Activated CD8-positive, alpha-beta memory T cell treated with anti-CD3 and anti-CD28 coated beads for 24 hours (primary cell): ENCODE data around the gene HIBADH.
"Not testable (repeated sequence)": the region's sequence is repeated elsewhere in the genome, so short reads cannot be mapped to it uniquely, and the experiment has no call there.

ENCODE experiments used
- DNase-seq: peaks from one replicate; pipeline ENCODE4 v3.0.0-alpha.2; 2020

HIBADH gene

DNA sequence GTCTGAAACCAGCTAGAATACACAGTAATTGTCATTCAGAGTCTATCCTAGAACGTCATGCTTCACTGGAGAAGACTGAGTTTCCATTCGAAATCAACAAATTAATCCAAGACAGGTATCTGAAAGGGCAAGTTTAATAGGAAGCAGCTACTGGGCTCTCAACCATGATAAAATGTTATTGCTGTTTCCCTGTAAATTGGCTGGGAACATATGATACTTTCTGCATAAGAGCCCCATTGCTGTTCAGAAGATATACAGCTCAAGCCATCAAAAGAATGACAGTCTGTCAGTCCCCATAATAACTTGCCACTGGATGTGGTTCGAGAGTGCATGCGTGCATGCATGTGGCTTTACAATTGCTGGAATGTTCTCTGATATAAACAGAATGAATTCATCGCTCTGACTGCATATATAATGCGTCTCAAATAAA, 129.0 kb downstream of the HIBADH start:
- no peak for DNase-seq

DNA sequence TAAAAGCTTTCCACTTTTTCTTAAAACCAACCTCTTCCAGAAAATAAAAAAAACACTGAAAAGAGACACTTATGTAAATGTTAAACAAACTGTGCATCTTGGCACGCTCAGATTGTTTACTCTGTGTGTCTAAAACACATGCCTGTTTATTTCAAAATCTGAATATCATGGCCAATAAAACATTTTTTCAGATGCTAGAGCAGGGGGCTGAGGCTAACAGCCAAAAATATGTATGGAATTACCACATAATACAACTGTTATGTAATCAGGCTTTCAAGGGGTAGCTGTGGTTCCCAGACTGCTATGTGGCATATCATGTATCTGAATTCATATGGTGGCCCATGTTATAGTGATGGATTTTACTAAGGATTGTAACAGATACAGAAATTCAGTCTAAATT, 130.4 kb downstream of the HIBADH start:
- DNase-seq, result no peak

DNA sequence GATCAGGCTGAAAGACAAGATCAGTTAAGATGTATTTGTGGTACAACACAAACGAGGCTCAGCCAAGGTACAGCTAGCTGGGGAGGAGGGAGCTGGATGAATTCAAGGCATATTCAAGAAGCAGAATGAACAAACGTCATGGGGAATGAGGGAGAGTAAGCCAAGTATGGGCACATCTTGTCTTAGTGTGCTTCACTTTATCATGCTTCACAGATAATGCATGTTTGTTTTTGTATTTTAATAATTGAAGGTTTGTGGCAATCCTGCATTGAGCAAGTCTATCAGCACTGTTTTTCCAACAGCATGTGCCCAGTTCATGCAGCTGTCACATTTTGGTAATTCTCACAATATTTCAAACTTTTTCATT, 135.4 kb downstream of the HIBADH start:
- no peak for DNase-seq

- DNase-seq, result no peak
These were observed 135.9 kb downstream of the HIBADH start for GRCh38 chr7:27526611-27527347.

DNA sequence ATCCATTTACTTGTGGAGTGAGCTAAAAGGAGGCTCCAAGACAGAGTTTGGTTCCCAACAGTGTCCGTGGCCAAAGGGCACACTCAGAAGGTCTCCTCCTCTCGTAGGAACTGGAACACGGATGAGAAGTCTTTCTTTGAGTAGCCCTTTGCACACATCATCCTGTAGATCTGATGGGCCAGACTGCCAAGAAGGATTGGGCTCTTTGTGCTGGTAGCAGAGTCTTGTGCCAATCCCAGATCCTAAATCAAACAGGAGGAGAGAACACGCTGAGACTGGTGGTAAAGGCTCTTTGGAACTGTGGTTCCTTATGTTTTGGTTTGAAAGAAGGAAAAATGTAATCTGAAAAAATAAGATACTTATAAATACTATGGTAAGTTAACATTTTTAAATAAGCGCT, 136.6 kb downstream of the HIBADH start:
- no peak for DNase-seq

DNA sequence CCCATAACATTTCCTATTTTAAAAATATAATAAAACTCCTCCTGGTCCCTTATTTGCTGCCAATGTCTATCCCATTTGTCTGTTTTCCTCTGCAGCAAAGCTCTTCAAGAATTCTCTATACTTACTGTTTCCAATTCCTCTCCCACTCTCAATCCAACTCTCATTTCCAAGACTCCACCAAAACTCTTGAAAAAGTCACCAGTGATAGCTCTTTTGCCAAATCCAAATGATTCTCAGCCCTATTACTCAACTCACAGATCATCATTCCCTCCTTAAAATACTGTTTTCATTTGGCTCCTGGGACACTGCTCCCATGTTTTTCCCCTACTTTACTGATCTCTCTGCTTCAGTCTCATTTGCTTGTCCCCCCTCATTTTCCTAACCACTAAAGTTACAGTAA, 139.4 kb downstream of the HIBADH start:
- no peak for DNase-seq

DNA sequence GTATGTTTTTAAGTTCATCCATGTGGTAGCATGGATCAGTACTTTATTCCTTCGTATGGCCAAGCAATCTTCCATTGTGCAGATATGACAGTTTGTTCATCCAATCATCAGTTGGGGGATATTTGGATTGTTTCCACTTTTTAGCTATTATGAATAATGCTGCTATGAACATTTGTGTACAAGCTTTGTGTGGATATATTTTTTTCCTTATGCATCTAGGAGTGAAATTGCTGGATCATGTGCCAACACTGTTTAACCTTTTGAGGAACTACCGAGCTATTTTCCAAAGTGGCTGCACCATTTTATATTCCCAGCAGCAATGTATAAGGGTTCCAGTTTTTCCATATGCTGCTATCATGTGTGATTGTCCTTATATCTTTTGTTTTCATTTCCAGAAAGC, 140.1 kb downstream of the HIBADH start:
- DNase-seq, result no peak

DNA sequence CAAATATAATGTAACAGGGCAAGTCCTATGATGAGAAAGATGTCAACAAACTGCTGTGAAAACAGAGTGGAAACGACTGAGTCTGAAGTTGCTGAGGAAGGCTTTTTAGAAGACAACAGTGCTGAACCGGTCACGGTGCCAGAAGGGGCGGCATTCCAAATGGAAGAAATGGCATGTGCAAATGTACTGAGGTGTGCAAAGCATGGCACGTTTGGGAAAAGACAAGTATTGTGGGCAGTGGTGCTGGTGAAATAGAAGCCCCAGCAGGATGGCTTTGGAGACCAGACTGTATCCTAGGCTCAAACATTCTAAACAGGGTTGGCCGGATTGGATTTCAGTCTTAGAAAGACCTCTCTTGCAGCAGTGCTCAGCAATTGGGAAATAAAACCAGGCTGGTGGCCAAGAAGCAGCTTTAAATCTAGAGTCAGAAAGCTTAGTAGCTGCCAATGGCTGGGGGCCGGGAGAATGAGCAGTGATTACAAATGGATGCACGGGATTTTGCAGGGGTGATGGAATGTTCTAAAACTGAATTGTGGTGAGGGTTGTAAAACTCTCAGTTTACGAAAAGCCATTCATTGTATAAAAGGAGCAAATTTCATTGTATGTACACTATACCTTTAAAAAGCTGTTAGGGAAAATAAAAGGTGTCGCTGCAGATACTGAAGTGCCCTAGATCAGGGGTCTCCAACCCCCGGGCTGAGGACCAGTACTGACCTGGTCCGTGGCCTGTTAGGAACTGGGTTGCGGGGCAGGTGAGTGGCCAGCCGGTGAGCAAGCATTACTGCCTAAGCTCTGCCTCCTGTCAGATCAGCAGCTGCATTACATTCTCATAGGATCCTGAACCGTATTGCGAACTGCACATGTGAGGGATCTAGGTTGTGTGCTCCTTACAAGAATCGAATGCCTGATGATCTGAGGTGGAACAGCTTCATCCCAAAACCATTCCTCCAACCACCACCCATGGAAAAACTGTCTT, 141.6 kb downstream of the HIBADH start:
- no peak for DNase-seq

DNA sequence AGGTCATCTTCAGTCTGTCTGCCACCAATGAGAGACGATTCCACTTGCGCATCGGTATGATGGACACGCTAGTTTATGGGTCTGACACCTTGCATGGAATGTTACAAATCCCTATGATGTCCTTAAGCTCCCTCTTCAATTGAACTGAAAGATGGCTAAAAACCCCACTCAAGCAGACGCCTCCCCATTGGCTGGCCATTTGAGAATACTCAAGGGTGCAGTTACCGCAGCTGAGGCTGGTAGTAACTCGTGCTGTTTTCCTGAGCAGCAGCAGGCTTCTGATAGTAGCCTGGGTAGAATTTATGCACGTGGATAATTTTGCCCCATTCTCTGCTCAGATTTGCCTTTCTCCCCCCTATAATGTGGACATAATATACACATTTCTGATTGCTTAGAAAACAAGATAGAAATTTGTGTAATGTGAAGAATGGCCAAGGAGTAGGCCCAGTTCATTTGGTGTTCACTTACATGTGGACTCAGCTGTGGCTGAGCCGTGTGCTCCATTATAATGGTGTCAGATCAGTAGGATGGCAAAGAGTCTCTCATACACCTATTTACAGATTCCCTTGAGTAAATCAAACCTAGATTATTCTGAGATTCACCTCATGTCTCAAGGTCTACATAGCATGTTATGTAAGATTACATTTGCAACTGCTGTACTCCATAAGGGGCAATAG, 142.8 kb downstream of the HIBADH start:
- DNase-seq, result no peak

GRCh38 chr7:27518561-27519350, 143.9 kb downstream of the HIBADH start:
- no peak for DNase-seq

DNA sequence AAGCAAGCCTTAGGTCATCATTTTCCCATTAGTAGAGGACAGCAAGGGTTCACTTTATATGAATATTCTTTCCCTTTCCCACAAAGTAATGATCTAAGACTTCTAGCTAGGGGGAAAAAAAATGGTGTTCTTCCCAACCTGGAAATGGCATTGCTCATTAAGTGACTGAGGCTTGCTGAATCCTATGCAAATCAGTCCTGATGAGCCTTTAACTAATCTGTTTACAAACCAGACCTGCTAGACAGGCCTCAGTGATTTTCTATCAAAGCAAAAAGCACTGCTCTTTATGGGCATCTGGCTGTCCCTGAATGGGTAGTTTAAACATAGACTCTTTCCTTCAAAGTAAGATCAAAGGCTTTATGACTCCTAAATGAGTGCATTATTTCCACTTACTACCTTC, 146.3 kb downstream of the HIBADH start:
- DNase-seq, result no peak

DNA sequence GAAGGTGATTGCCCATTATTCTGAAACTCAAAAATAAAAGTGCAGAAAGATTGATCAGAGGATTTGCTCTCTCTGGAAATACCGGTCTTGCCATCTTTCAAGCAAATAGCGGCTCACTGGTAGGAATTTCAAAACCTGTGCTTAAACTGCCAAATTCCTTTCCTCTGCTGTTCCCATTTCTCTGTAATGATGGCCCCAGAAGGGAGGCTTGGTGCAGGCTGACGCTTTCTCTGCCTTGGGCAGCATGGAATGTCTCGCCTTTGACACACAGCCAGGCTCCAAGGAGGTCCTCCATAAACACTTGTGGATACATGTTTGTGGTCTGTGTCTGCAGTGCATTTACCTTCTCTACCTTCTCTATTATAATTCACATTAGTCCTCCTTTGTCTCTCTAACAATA, 146.8 kb downstream of the HIBADH start:
- DNase-seq, result no peak

DNA sequence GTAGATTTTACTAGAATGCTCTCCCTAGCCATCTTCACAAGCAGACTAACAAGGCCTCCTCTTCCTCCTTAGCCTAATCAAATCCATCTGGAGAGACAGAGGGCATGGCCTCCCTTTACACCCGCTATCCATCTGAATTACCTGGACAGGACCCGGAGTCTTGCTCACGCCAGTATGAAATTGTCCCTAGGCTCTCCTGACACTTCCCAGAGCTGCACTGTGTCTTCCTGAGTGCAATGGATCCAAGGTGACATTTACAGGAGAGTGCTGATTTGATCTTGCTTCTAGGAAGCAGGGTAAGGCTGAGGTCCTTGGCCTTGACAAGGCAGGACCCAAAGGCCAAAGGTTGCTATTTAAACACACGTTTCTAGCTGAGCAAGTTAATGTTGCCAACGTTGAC, 147.8 kb downstream of the HIBADH start:
- no peak for DNase-seq

- no peak for DNase-seq
These were observed 148.8 kb downstream of the HIBADH start for GRCh38 chr7:27513885-27514284.

GRCh38 chr7:27511370-27511769, 151.3 kb downstream of the HIBADH start:
- DNase-seq, result not testable (repeated sequence)

DNA sequence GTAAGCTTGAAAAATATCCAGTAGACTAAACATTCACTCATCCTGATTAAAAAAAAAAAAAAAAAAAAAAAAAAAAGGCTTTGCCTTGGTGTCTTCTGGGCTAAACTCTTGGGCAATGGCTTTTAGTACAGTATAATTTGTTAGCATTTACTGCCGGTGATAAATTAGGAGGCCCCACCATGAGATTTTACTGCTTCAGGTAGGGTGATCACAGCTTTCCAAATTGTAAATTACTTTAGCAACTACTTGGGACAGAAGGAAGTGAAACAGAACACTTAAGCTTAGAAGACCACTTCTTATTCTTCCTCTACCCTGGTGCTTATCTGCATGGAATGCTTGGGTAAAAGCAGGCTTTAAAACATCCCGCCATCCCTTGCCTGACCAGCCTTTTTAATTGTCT, 152.1 kb downstream of the HIBADH start:
- no peak for DNase-seq

- not testable (repeated sequence) for DNase-seq
These were observed 160.8 kb downstream of the HIBADH start for GRCh38 chr7:27501879-27502278.

DNA sequence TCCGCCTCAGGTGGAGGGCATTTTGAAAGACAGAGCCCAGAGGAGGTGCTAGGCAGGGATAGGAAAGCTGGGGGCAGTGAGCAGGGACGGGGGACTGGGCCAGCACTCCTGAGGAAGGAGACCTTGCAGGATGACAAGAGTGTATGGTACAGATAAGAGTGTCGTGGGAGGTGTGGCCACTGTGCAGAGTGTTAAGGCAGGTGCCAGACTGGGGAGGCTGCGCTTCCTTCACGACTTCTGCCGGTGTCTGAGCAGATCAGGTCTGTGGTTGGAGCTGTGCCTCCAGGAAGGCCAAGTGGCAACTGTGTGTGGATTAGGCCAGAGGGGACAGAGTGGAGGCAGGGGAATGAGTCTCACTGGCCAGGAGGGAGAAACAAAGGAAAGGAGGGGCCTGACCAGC, 161.7 kb downstream of the HIBADH start:
- no peak for DNase-seq

- DNase-seq, result no peak
These were observed 170.5 kb downstream of the HIBADH start for GRCh38 chr7:27492224-27492623.

GRCh38 chr7:27491534-27491933, 171.1 kb downstream of the HIBADH start:
- no peak for DNase-seq

DNA sequence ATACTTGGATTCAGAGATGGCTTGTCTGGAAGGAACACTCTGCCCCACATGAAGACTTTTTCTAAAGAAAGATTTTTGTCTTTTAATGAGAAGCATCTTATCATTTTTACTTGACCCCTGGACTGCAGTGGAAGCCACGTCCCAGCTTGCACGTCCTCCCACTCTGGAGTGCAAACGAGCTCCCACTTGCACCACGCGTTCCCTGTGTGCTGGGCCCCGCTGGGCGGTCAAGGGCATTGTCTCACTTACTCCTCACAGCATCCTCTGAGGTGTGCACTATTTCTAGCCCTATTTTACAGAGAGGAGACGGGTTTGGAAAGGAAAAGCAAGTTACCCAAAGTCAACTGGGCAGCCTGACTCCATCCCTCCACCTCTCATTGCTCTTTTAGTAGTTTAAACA, 175.2 kb downstream of the HIBADH start:
- no peak for DNase-seq

- no peak for DNase-seq
These were observed 178.2 kb downstream of the HIBADH start for GRCh38 chr7:27484451-27484850.

GRCh38 chr7:27482219-27482618, 180.5 kb downstream of the HIBADH start:
- DNase-seq, result no peak
